Upper lobe of left lung (tissue), 6 donors: Measurements from ENCODE around the gene POP7. TPM values are rescaled to one million over a fixed set of nuclear protein-coding genes. Genes with fewer than 3 reads are reported as not detected.
"Not testable (repeated sequence)": the region's sequence is repeated elsewhere in the genome, so short reads cannot be mapped to it uniquely, and the experiment has no call there.

ENCODE experiments used
- ATAC-seq, 2 donors: fragments of 200-7000 bp; cut with Tn5 transposase; one replicate each; pipeline ENCODE4 v1.9.1; 2022; ENCODE audit warnings: mild to moderate bottlenecking in 2 of 2, moderate library complexity in 2 of 2; ENCODE audit not compliant: low FRiP score in 2 of 2
- DNase-seq, 2 donors: peaks; one replicate each; pipeline ENCODE4 v3.0.0-alpha.2; 2019 to 2020
- H3K27ac ChIP-seq, 4 donors: fragments of 200-600 bp; sonication (generic); one replicate each; pipeline ENCODE4 v1.5.1; 2016 to 2019
- H3K27me3 ChIP-seq, 4 donors: fragments of 200-600 bp; sonication (generic); one replicate each; pipeline ENCODE4 v1.5.1; 2017 to 2019
- H3K36me3 ChIP-seq, 4 donors: fragments of 200-600 bp; sonication (generic); one replicate each; pipeline ENCODE4 v1.5.1; 2016 to 2019
- H3K4me1 ChIP-seq, 4 donors: fragments of 200-600 bp; sonication (generic); one replicate each; pipeline ENCODE4 v1.5.1; 2018 to 2019
- H3K4me3 ChIP-seq, 4 donors: fragments of 200-600 bp; sonication (generic); one replicate each; pipeline ENCODE4 v1.5.1; 2017 to 2019; ENCODE audit warnings: mild to moderate bottlenecking in 2 of 4, moderate library complexity in 1 of 4
- H3K9me3 ChIP-seq, 4 donors: fragments of 200-600 bp; sonication (generic); one replicate each; pipeline ENCODE4 v1.5.1; 2018 to 2019
- EP300 ChIP-seq, 4 donors: sonication (generic); formaldehyde crosslinking; IDR thresholded peaks; one replicate each; pipeline ENCODE4 v1.5.1; 2017; ENCODE audit warnings: antibody characterized with exemption in 4 of 4, control low read depth in 2 of 4
- POLR2A ChIP-seq, 4 donors: fragments of 450-650 bp; IDR thresholded peaks; one replicate each; pipeline ENCODE4 v1.5.1; 2016 to 2017; ENCODE audit warnings: antibody characterized with exemption in 4 of 4, mild to moderate bottlenecking in 2 of 4
- POLR2AphosphoS5 ChIP-seq, 2 donors: sonication (generic); formaldehyde crosslinking; IDR thresholded peaks; one replicate each; pipeline ENCODE4 v1.5.1; 2017; ENCODE audit warnings: antibody characterized with exemption in 2 of 2
- WGBS, 2 donors: methylation state at CpG; one replicate each; pipeline ENCODE4 v1.1.5; 2017 to 2018; 5-methylcytosine and 5-hydroxymethylcytosine counted together
- total RNA-seq, 6 donors: library from RNA; depleted of rRNA in 4 of 6; stranded (reverse); fragments of >200 nt in 4 of 6; gene quantifications; one replicate each; pipeline versions ENCODE4 v1.1.0 to v1.2.1, GENCODE V29; 2016 to 2021
- TF ChIP-seq, protein P1 (sequence below), 6 experiments: fragments of 450-650 bp in 4 of 6; fragments of 200-600 bp in 2 of 6; sonication (generic) in 2 of 6; IDR thresholded peaks; one replicate each; pipeline ENCODE4 v1.5.1; 2016 to 2019; ENCODE audit warnings: antibody characterized with exemption in 6 of 6
- donor health status: DM: no; HTN: no; CAD: no; lungs with moderate emphysema.
- donor health status: DM: no; HTN: yes; CAD: no; lungs with severe emphysema.

The POP7 gene
- total RNA-seq, 6 donors from 2014 or later, result 9.4 to 32.5 (median 22.2) TPM

DNA sequence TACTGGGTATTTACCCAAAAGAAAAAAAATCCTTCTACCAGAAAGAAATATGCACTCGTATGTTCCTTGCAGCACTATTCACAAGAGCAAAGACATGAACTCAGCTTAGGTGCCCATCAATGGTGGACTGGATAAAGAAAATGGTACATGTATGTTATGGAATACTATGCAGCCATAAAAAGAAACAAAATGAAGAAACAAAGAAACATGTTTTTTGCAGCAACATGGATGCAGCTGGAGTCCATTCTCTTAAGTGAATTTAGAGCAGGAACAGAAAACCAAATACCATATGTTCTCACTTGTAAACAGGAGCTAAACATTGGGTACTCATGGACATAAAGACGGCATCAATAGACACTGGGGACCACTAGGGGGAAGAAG is 37.9 kb upstream of the POP7 start:
- H3K27ac ChIP-seq, result no peak overlapping the region
- H3K4me3 ChIP-seq, result no peak overlapping the region
- no peaks in the 10 kb centered on the region for H3K9me3 ChIP-seq
- WGBS, 2 donors, result 80 to 81% methylated on average over 2 of the region's 2 CpGs
- H3K36me3 ChIP-seq, result no peaks in the 10 kb centered on the region
- no peak for ATAC-seq
- H3K27me3 ChIP-seq, result no peaks in the 10 kb centered on the region
- TF ChIP-seq EP300 (IDR thresholded peaks at IDR 0.05), result no peak
- H3K4me1 ChIP-seq, result peaks cover 3 to 6% (median 4%) of the 10 kb centered on the region in 4 donors
- DNase-seq, result no peak

DNA sequence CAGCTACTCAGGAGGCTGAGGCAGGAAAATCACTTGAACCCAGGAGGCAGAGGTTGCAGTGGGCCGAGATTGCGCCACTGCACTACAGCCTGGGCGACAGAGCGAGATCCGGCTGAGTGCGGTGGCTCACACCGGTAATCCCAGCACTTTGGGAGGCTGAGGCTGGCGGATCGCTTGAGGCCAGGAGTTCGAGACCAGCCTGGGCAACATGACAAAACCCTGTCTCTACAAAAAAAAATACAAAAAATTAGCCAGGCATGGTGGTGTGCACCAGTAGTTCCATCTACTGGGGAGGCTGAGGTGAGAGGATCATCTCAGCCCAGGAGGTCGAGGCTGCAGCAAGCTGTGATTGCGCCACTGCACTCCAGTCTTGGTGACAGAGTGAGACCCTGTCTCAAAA is 36.8 kb upstream of the POP7 start:
- H3K27me3 ChIP-seq, DNase-seq, H3K27ac ChIP-seq, ATAC-seq, H3K4me3 ChIP-seq, H3K4me1 ChIP-seq, H3K36me3 ChIP-seq, H3K9me3 ChIP-seq: not testable (repeated sequence)
- 91 to 93% methylated on average over 12 of the region's 12 CpGs for WGBS, 2 donors

DNA sequence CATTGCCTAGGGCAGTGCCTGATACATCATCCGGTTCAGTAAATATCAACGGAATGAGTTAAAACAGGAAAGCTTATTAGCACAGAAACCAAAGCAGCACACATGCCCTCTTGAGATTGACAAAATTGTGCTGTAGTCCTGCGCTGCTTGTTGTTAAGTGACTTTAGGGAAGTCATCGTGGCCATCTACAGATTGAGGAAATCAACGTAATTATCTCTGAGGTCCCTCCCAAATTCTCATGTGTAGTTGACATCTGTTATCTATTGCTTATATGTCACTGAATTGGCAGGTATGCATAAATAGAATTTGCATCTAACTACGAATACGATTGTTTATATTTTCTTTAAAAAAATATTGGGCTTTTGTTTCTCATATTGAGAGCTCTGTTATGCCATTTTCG is 35.8 kb upstream of the POP7 start:
- TF ChIP-seq EP300 (IDR thresholded peaks at IDR 0.05) (no peak), POLR2AphosphoS5 (IDR thresholded peaks at IDR 0.05) (no peak), POLR2A (IDR thresholded peaks at IDR 0.05) (no peak)
- TF ChIP-seq, protein P1, sequence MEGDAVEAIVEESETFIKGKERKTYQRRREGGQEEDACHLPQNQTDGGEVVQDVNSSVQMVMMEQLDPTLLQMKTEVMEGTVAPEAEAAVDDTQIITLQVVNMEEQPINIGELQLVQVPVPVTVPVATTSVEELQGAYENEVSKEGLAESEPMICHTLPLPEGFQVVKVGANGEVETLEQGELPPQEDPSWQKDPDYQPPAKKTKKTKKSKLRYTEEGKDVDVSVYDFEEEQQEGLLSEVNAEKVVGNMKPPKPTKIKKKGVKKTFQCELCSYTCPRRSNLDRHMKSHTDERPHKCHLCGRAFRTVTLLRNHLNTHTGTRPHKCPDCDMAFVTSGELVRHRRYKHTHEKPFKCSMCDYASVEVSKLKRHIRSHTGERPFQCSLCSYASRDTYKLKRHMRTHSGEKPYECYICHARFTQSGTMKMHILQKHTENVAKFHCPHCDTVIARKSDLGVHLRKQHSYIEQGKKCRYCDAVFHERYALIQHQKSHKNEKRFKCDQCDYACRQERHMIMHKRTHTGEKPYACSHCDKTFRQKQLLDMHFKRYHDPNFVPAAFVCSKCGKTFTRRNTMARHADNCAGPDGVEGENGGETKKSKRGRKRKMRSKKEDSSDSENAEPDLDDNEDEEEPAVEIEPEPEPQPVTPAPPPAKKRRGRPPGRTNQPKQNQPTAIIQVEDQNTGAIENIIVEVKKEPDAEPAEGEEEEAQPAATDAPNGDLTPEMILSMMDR (IDR thresholded peaks at IDR 0.05), result no peak
- no peaks in the 10 kb centered on the region for H3K9me3 ChIP-seq
- 66 to 68% methylated on average over 8 of the region's 8 CpGs for WGBS, 2 donors
- H3K27me3 ChIP-seq, result no peaks in the 10 kb centered on the region
- no peaks in the 10 kb centered on the region for H3K36me3 ChIP-seq
- DNase-seq (no peak), ATAC-seq (no peak)
- H3K4me3 ChIP-seq, result no peak overlapping the region
- no peak overlapping the region for H3K27ac ChIP-seq
- H3K4me1 ChIP-seq, result peaks cover 3 to 7% (median 5%) of the 10 kb centered on the region in 4 donors

DNA sequence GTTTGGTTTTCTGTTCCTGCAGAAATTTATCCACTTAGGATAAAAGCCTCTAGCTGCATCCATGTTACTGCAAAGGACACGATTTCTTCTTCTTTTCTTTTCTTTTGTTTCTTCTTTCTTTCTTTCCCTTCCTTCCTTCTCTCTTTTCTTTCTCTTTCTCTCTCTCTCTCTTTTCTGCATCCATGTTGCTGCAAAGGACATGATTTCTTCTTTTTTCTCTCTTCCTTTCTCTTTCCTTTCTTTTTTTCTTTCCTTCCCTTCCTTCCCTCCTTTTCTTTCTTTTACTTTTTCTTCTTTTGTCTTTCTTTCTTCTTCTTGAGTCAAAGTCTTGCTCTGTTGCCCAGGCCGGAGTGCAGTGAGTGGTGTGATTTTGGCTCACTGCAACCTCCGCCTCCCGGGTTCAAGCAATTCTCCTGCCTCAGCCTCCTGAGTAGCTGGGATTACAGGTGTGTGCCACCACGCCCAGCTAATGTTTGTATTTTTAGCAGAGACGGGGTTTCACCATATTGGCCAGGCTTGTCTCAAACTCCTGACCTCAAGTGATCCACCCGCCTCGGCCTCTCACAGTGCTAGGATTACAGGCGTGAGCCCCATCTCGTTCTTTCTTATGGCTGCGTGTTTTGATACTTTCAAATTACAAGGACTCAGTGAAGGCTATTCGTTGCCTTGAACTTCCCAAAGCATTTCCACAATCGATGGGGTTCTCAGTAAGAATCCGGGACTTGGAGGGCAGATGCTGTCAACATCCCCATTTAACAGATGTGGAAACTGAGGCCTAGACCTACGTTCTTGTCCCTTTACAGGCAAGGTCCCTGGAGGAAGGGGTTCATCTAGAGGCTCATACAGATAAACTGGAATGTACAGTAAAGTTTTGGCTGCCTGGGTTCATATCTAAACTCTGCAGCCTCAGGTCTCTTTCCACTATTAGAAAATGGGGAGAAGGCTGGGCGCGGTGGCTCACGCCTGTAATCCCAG is 34.3 kb upstream of the POP7 start:
- Histone ChIP-seq H3K4me3 (no peak overlapping the region), H3K9me3 (no peaks in the 10 kb centered on the region), H3K36me3 (peaks cover 0 to 5% (median 4%) of the 10 kb centered on the region in 4 donors), H3K27me3 (no peaks in the 10 kb centered on the region), H3K27ac (no peak overlapping the region), H3K4me1 (peaks cover 6 to 21% (median 15%) of the 10 kb centered on the region in 4 donors)
- 92 to 95% methylated on average over 17 to 18 of the region's 18 CpGs for WGBS, 2 donors
- TF ChIP-seq POLR2AphosphoS5 (IDR thresholded peaks at IDR 0.05) (no peak), EP300 (IDR thresholded peaks at IDR 0.05) (no peak), POLR2A (IDR thresholded peaks at IDR 0.05) (no peak)
- TF ChIP-seq, protein P1 (IDR thresholded peaks at IDR 0.05), result no peak
- ATAC-seq (no peak), DNase-seq (no peak)

DNA sequence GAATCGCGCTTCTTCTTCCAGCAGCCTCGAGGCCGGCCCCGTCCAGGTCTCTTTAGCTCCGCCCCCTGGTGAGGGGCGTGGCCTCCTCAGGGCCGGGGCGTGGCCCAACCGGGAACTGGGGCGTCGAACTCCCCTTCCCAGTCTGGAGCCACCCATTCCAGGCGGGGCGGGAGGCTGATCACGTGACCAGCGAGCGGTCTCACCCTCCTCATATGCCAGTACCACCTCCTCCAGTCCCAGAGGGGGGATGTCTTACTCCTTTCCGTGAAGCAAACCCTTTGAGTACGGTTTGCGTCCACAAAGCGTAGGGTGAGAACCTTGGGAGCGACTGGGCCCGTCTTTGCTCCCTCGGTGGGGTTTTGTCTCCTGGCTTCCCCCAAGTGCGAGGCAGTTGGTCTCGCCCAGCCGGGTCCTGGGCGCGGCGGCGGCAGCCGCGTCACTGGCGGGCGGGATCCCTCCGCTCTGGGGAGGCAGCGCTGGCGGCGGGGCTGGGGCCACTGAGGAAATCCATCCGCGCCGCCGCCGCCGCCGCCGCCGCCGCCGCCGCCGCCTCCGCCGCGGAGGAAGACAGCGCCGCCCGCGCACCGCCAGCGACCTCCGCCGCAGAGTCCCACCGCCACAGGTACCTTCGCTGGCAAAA is 32.5 kb upstream of the POP7 start, which contains the start of gene GNB2:
Gene GNB2 (plus strand): TSS at position 439 of the 640 bp plus-strand sequence. CDS start 2,526 bp downstream, outside the sequence.
- H3K9me3 ChIP-seq, result no peaks in the 10 kb centered on the region
- no peaks in the 10 kb centered on the region for H3K27me3 ChIP-seq
- TF ChIP-seq POLR2A (IDR thresholded peaks at IDR 0.05) (peak in 3 of 4 donors; percentile 55 to 93 (median 86)), EP300 (IDR thresholded peaks at IDR 0.05) (peak in 1 of 4 donors; percentile 69), POLR2AphosphoS5 (IDR thresholded peaks at IDR 0.05) (peak; percentile 86 to 95)
- TF ChIP-seq, protein P1 (IDR thresholded peaks at IDR 0.05), result peak in 3 of 6 experiments; percentile 27 to 32 (median 31)
- H3K4me3 ChIP-seq, result peak within 1 kb of the TSS; percentile 87 to 96 (median 94)
- peak; percentile 93 to 97 for ATAC-seq
- DNase-seq, result peak; percentile 100
- H3K27ac ChIP-seq, result peak within 1 kb of the TSS; percentile 97 to 100 (median 100)
- H3K4me1 ChIP-seq, result peaks cover 6 to 34% (median 18%) of the 10 kb centered on the region in 4 donors
- H3K36me3 ChIP-seq, result peaks cover 16 to 22% (median 21%) of the 10 kb centered on the region in 4 donors
- WGBS, 2 donors, result 0% methylated on average over 13 to 27 of the region's 65 CpGs
